ENCODE results near the gene CMTM8. TPM values are rescaled to one million over a fixed set of nuclear protein-coding genes. Genes with fewer than 3 reads are reported as not detected.

The CMTM8 gene
- total RNA-seq, 1 experiment from 2014 or later, result 9.0 TPM

DNA sequence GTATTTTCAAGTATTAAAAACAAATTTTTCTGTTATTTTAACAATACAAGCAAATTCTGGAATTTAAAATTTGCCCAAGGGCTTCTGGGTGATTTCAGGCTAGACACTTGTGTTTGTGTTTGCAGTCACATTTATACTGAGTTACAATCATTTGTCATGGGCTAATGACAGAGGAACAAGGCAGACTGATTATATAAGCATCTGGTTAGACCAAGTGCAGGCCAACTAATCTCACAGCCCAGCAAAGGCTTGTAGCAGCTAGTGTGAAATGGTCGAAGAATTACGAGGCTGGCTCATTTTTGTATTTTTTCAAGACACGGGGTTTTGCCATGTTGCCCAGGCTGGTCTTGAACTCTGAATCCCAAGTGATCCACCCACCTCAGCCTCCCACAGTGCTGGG is 52.1 kb downstream of the CMTM8 start:
- DNase-seq (ENCODE audit: low spot score) (no peak), ATAC-seq (no peak)
- POLR2A ChIA-PET, result no interaction called here
- no peak overlapping the region for H3K4me3 Mint-ChIP-seq
- H3K27ac Mint-ChIP-seq, result no peak overlapping the region
- H3K36me3 Mint-ChIP-seq, result no peaks in the 10 kb centered on the region
- H3K27me3 Mint-ChIP-seq (ENCODE audit: low read depth), result no peaks in the 10 kb centered on the region
- no peaks in the 10 kb centered on the region for H3K9me3 Mint-ChIP-seq
- H3K4me1 Mint-ChIP-seq, result no peaks in the 10 kb centered on the region
- TF ChIP-seq, protein P1, sequence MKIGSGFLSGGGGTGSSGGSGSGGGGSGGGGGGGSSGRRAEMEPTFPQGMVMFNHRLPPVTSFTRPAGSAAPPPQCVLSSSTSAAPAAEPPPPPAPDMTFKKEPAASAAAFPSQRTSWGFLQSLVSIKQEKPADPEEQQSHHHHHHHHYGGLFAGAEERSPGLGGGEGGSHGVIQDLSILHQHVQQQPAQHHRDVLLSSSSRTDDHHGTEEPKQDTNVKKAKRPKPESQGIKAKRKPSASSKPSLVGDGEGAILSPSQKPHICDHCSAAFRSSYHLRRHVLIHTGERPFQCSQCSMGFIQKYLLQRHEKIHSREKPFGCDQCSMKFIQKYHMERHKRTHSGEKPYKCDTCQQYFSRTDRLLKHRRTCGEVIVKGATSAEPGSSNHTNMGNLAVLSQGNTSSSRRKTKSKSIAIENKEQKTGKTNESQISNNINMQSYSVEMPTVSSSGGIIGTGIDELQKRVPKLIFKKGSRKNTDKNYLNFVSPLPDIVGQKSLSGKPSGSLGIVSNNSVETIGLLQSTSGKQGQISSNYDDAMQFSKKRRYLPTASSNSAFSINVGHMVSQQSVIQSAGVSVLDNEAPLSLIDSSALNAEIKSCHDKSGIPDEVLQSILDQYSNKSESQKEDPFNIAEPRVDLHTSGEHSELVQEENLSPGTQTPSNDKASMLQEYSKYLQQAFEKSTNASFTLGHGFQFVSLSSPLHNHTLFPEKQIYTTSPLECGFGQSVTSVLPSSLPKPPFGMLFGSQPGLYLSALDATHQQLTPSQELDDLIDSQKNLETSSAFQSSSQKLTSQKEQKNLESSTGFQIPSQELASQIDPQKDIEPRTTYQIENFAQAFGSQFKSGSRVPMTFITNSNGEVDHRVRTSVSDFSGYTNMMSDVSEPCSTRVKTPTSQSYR (CRISPR knock-in tag; IDR thresholded peaks at IDR 0.05), result no peak
- TF ChIP-seq NFYB (CRISPR knock-in tag; conservative IDR thresholded peaks at IDR 0.05; ENCODE audit: low read depth) (no peak), CDX4 (CRISPR knock-in tag; IDR thresholded peaks at IDR 0.05; ENCODE audit: borderline replicate concordance) (no peak), ZBTB21 (CRISPR knock-in tag; IDR thresholded peaks at IDR 0.05; ENCODE audit: borderline replicate concordance) (no peak), NR2C2 (CRISPR knock-in tag; IDR thresholded peaks at IDR 0.05) (no peak), JUN (CRISPR knock-in tag; IDR thresholded peaks at IDR 0.05) (no peak)
- CTCF ChIA-PET, result no interaction called here

GRCh38 chr3:32292085-32292796 is 53.8 kb downstream of the CMTM8 start:
- Mint-ChIP-seq H3K4me1 (peaks cover 4% of the 10 kb centered on the region; the same call in 1 of the 2 replicates), H3K4me3 (no peak overlapping the region), H3K9me3 (no peaks in the 10 kb centered on the region), H3K36me3 (no peaks in the 10 kb centered on the region), H3K27ac (peak overlapping the region; percentile 57; the same call in 1 of the 2 replicates), H3K27me3 (ENCODE audit: low read depth) (no peaks in the 10 kb centered on the region)
- POLR2A ChIA-PET, result no interaction called here
- CTCF ChIA-PET, result interaction anchor here (1.4 kb wide), 1 partner anchor 138 kb away, joined by 3 read pairs; no protein-coding TSS in a partner anchor
- TF ChIP-seq, protein P2, sequence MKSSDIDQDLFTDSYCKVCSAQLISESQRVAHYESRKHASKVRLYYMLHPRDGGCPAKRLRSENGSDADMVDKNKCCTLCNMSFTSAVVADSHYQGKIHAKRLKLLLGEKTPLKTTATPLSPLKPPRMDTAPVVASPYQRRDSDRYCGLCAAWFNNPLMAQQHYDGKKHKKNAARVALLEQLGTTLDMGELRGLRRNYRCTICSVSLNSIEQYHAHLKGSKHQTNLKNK (CRISPR knock-in tag; IDR thresholded peaks at IDR 0.05), result no peak
- TF ChIP-seq, protein P3, sequence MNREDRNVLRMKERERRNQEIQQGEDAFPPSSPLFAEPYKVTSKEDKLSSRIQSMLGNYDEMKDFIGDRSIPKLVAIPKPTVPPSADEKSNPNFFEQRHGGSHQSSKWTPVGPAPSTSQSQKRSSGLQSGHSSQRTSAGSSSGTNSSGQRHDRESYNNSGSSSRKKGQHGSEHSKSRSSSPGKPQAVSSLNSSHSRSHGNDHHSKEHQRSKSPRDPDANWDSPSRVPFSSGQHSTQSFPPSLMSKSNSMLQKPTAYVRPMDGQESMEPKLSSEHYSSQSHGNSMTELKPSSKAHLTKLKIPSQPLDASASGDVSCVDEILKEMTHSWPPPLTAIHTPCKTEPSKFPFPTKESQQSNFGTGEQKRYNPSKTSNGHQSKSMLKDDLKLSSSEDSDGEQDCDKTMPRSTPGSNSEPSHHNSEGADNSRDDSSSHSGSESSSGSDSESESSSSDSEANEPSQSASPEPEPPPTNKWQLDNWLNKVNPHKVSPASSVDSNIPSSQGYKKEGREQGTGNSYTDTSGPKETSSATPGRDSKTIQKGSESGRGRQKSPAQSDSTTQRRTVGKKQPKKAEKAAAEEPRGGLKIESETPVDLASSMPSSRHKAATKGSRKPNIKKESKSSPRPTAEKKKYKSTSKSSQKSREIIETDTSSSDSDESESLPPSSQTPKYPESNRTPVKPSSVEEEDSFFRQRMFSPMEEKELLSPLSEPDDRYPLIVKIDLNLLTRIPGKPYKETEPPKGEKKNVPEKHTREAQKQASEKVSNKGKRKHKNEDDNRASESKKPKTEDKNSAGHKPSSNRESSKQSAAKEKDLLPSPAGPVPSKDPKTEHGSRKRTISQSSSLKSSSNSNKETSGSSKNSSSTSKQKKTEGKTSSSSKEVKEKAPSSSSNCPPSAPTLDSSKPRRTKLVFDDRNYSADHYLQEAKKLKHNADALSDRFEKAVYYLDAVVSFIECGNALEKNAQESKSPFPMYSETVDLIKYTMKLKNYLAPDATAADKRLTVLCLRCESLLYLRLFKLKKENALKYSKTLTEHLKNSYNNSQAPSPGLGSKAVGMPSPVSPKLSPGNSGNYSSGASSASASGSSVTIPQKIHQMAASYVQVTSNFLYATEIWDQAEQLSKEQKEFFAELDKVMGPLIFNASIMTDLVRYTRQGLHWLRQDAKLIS (CRISPR knock-in tag; IDR thresholded peaks at IDR 0.05; ENCODE audit: borderline replicate concordance), result no peak
- TF ChIP-seq SOX15 (CRISPR knock-in tag; IDR thresholded peaks at IDR 0.05), result no peak
- DNase-seq (ENCODE audit: low spot score) (no peak), ATAC-seq (no peak)

DNA sequence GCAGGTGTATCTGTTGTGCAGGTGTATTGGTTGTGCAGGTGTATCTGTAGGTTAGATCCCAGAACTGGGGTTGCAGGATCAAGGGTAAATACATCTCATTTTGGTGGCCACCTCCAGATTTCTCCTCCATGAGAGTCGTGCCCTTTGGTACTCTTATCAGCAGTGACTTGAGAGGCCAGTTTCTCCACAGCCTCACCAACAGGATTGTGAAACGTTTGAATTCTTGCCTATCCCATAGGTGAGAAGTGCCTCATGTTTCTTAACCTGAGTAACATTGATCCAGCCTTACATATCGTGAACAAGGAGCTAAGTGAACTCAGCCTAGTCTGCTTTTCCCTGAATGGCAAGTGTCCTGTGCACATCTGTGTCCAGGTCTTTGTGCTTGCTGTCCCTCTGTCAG is 55.4 kb downstream of the CMTM8 start:
- Mint-ChIP-seq H3K27me3 (ENCODE audit: low read depth) (no peaks in the 10 kb centered on the region), H3K4me1 (peaks cover 10% of the 10 kb centered on the region), H3K9me3 (no peaks in the 10 kb centered on the region), H3K36me3 (no peaks in the 10 kb centered on the region), H3K4me3 (no peak overlapping the region), H3K27ac (no peak overlapping the region; the same call in 1 of the 2 replicates)
- ATAC-seq (no peak), DNase-seq (ENCODE audit: low spot score) (no peak)
- ChIA-PET CTCF (no interaction called here), POLR2A (no interaction called here)
- TF ChIP-seq ERG (CRISPR knock-in tag; IDR thresholded peaks at IDR 0.05) (no peak), IRF2 (CRISPR knock-in tag; IDR thresholded peaks at IDR 0.05; ENCODE audit: borderline replicate concordance, low read depth) (no peak), SOX15 (CRISPR knock-in tag; IDR thresholded peaks at IDR 0.05) (no peak), NFYB (CRISPR knock-in tag; conservative IDR thresholded peaks at IDR 0.05; ENCODE audit: low read depth) (no peak), ZNF138 (CRISPR knock-in tag; conservative IDR thresholded peaks at IDR 0.05) (no peak), EMX1 (CRISPR knock-in tag; IDR thresholded peaks at IDR 0.05) (no peak)
- TF ChIP-seq, protein P4, sequence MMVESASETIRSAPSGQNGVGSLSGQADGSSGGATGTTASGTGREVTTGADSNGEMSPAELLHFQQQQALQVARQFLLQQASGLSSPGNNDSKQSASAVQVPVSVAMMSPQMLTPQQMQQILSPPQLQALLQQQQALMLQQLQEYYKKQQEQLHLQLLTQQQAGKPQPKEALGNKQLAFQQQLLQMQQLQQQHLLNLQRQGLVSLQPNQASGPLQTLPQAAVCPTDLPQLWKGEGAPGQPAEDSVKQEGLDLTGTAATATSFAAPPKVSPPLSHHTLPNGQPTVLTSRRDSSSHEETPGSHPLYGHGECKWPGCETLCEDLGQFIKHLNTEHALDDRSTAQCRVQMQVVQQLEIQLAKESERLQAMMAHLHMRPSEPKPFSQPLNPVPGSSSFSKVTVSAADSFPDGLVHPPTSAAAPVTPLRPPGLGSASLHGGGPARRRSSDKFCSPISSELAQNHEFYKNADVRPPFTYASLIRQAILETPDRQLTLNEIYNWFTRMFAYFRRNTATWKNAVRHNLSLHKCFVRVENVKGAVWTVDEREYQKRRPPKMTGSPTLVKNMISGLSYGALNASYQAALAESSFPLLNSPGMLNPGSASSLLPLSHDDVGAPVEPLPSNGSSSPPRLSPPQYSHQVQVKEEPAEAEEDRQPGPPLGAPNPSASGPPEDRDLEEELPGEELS (CRISPR knock-in tag; IDR thresholded peaks at IDR 0.05), result no peak
- TF ChIP-seq, protein P5, sequence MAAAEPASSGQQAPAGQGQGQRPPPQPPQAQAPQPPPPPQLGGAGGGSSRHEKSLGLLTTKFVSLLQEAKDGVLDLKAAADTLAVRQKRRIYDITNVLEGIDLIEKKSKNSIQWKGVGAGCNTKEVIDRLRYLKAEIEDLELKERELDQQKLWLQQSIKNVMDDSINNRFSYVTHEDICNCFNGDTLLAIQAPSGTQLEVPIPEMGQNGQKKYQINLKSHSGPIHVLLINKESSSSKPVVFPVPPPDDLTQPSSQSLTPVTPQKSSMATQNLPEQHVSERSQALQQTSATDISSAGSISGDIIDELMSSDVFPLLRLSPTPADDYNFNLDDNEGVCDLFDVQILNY (CRISPR knock-in tag; IDR thresholded peaks at IDR 0.05), result no peak
